Keratinocyte (primary cell): ENCODE results near the gene SUPT6H. TPM values are rescaled to one million over a fixed set of nuclear protein-coding genes. Genes with fewer than 3 reads are reported as not detected.

Source experiments
- DNase-seq: peaks from one replicate; pipeline ENCODE4 v3.0.0-alpha.2; 2011; ENCODE audit warnings: low read depth, missing footprints, low spot score
- FAIRE-seq: peaks from 2 replicates; lab custom pipeline; 2011; peaks lifted over from hg19 to GRCh38; lab: Jason Lieb, UNC
- H2AFZ ChIP-seq: 2 replicates; pipeline ENCODE4 v1.6.0; 2012; ENCODE audit warnings: low read length, control low read depth, inconsistent platforms; ENCODE audit not compliant: control insufficient read depth
- H3K27ac ChIP-seq: 2 replicates; pipeline ENCODE4 v1.5.1; 2011; ENCODE audit warnings: low read length; ENCODE audit not compliant: control insufficient read depth, insufficient read depth
- H3K27me3 ChIP-seq: 3 replicates; pipeline ENCODE4 v1.6.0; 2011; ENCODE audit warnings: low read length; ENCODE audit not compliant: control insufficient read depth, insufficient read depth; ENCODE audit errors: extremely low read depth
- H3K36me3 ChIP-seq, 2 experiments: 2 replicates in 1 of 2; 3 replicates in 1 of 2; pipeline ENCODE4 v1.5.1; 2011; ENCODE audit warnings: low read length in 2 of 2, mild to moderate bottlenecking in 1 of 2; ENCODE audit not compliant: control insufficient read depth in 2 of 2, insufficient read depth in 2 of 2; ENCODE audit errors: extremely low read depth in 1 of 2
- H3K4me1 ChIP-seq: 3 replicates; pipeline ENCODE4 v1.5.1; 2011; ENCODE audit warnings: low read length; ENCODE audit not compliant: control insufficient read depth, insufficient read depth; ENCODE audit errors: extremely low read depth
- H3K4me2 ChIP-seq: 3 replicates; pipeline ENCODE4 v1.6.0; 2011; ENCODE audit warnings: low read depth, low read length; ENCODE audit not compliant: control insufficient read depth, insufficient read depth; ENCODE audit errors: extremely low read depth
- H3K4me3 ChIP-seq, 3 experiments: fragments of 200-600 bp in 1 of 3; sonication (generic) in 1 of 3; 2 replicates in 2 of 3; 3 replicates in 1 of 3; pipeline ENCODE4 v1.5.1; 2011 to 2016; ENCODE audit warnings: low read length in 3 of 3, mild to moderate bottlenecking in 3 of 3, control low read depth in 2 of 3, inconsistent platforms in 1 of 3, low read depth in 1 of 3, mixed read lengths in 1 of 3, mixed run types in 1 of 3, moderate library complexity in 1 of 3; ENCODE audit not compliant: control insufficient read depth in 2 of 3, insufficient read depth in 2 of 3; ENCODE audit errors: extremely low read depth in 1 of 3
- H3K79me2 ChIP-seq: 2 replicates; pipeline ENCODE4 v1.6.0; 2012; ENCODE audit warnings: low read length; ENCODE audit not compliant: control insufficient read depth, insufficient read depth
- H3K9ac ChIP-seq: 3 replicates; pipeline ENCODE4 v1.6.0; 2011; ENCODE audit warnings: low read length; ENCODE audit not compliant: control insufficient read depth, insufficient read depth; ENCODE audit errors: extremely low read depth
- H3K9me1 ChIP-seq: 3 replicates; pipeline ENCODE4 v1.6.0; 2011; ENCODE audit warnings: low read length; ENCODE audit not compliant: control insufficient read depth, insufficient read depth; ENCODE audit errors: extremely low read depth
- H3K9me3 ChIP-seq: 2 replicates; pipeline ENCODE4 v1.5.1; 2012; ENCODE audit warnings: low read depth, low read length; ENCODE audit not compliant: control insufficient read depth
- H4K20me1 ChIP-seq: 3 replicates; pipeline ENCODE4 v1.6.0; 2011; ENCODE audit warnings: low read length; ENCODE audit not compliant: control insufficient read depth, insufficient read depth; ENCODE audit errors: extremely low read depth
- EZH2 ChIP-seq: IDR thresholded peaks from one replicate; pipeline ENCODE4 v1.6.1; 2012; ENCODE audit warnings: inconsistent platforms, mild to moderate bottlenecking, low read length, moderate library complexity
- dilution Hi-C: fragments of 300-500 bp; cut with MboI; formaldehyde crosslinking; loops from one replicate; pipeline ENCODE4 v1.7.0; 2020; ENCODE audit warnings: low sequenced_read_pairs; ENCODE audit not compliant: extremely low pct_ligation_motif_present
- polyA plus RNA-seq, 5 experiments: library from polyadenylated mRNA; depleted of rRNA in 3 of 5; stranded (reverse) in 3 of 5; stranded (forward) in 1 of 5; unstranded in 1 of 5; fragments of >200 nt; gene quantifications; 1 replicate in 1 of 5; 2 replicates in 3 of 5; 3 replicates in 1 of 5; pipeline versions ENCODE4 v1.2.1 to v1.2.3, GENCODE V29; 2011 to 2012; ENCODE audit warnings: missing spikeins in 2 of 5, low read depth in 1 of 5, low replicate concordance in 1 of 5
- TF ChIP-seq, protein P1 (sequence below), 3 experiments: IDR thresholded peaks in 1 of 3; conservative IDR thresholded peaks in 1 of 3; optimal IDR thresholded peaks in 1 of 3; 2 replicates in 2 of 3; 3 replicates in 1 of 3; pipeline versions ENCODE3 to v1.5.1; 2011; ENCODE audit warnings: low read length in 3 of 3, mild to moderate bottlenecking in 3 of 3, moderate library complexity in 2 of 3, control low read depth in 1 of 3, inconsistent platforms in 1 of 3; ENCODE audit not compliant: insufficient read depth in 2 of 3; ENCODE audit errors: extremely low read depth in 1 of 3

Gene SUPT6H
- polyA plus RNA-seq, 1 donor (not counting 4 experiments of a cell fraction or from before 2014, with no cell fraction given), result 32.1 TPM

GRCh38 chr17:28646039-28646754 lies 15.8 kb upstream of the SUPT6H start:
- dilution Hi-C loops, result no loop called here
- peak overlapping the region in 1 of 3 experiments; percentile 84 for H3K4me3 ChIP-seq
- TF ChIP-seq EZH2, result no peak
- TF ChIP-seq, protein P1, sequence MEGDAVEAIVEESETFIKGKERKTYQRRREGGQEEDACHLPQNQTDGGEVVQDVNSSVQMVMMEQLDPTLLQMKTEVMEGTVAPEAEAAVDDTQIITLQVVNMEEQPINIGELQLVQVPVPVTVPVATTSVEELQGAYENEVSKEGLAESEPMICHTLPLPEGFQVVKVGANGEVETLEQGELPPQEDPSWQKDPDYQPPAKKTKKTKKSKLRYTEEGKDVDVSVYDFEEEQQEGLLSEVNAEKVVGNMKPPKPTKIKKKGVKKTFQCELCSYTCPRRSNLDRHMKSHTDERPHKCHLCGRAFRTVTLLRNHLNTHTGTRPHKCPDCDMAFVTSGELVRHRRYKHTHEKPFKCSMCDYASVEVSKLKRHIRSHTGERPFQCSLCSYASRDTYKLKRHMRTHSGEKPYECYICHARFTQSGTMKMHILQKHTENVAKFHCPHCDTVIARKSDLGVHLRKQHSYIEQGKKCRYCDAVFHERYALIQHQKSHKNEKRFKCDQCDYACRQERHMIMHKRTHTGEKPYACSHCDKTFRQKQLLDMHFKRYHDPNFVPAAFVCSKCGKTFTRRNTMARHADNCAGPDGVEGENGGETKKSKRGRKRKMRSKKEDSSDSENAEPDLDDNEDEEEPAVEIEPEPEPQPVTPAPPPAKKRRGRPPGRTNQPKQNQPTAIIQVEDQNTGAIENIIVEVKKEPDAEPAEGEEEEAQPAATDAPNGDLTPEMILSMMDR (optimal IDR thresholded peaks at IDR 0.05 in 1 of 3, IDR thresholded peaks at IDR 0.05 in 1 of 3, conservative IDR thresholded peaks at IDR 0.05 in 1 of 3; ENCODE audit: extremely low read depth in 1 of 3, insufficient read depth in 2 of 3, low read length in 3 of 3), result no peak
- H3K9me1 ChIP-seq, result no peaks in the 10 kb centered on the region
- FAIRE-seq (no peak), DNase-seq (no peak)
- peak overlapping the region; percentile 32 for H2AFZ ChIP-seq
- peaks cover 19% of the 10 kb centered on the region for H3K79me2 ChIP-seq
- H3K9me3 ChIP-seq, result no peaks in the 10 kb centered on the region
- peak overlapping the region; percentile 92 for H3K4me2 ChIP-seq
- peak overlapping the region; percentile 89 for H3K27ac ChIP-seq
- no peaks in the 10 kb centered on the region for H3K27me3 ChIP-seq
- H3K36me3 ChIP-seq, result peaks cover 20 to 24% of the 10 kb centered on the region in 2 experiments
- no peaks in the 10 kb centered on the region for H4K20me1 ChIP-seq
- peaks cover 20% of the 10 kb centered on the region for H3K4me1 ChIP-seq
- peak overlapping the region; percentile 90 for H3K9ac ChIP-seq

- Histone ChIP-seq H4K20me1 (no peaks in the 10 kb centered on the region), H3K27me3 (no peaks in the 10 kb centered on the region), H3K27ac (no peak overlapping the region), H3K9me3 (no peaks in the 10 kb centered on the region), H3K9me1 (no peaks in the 10 kb centered on the region), H2AFZ (no peak overlapping the region), H3K4me1 (peaks cover 16% of the 10 kb centered on the region), H3K9ac (no peak overlapping the region), H3K4me2 (no peak overlapping the region), H3K4me3 (no peak overlapping the region), H3K36me3 (peaks cover 8 to 11% of the 10 kb centered on the region in 2 experiments), H3K79me2 (peaks cover 11% of the 10 kb centered on the region)
- FAIRE-seq, result no peak
- dilution Hi-C loops, result no loop called here
- DNase-seq, result no peak
- TF ChIP-seq, protein P1 (optimal IDR thresholded peaks at IDR 0.05 in 1 of 3, IDR thresholded peaks at IDR 0.05 in 1 of 3, conservative IDR thresholded peaks at IDR 0.05 in 1 of 3; ENCODE audit: extremely low read depth in 1 of 3, insufficient read depth in 2 of 3, low read length in 3 of 3), result no peak
- TF ChIP-seq EZH2, result no peak
Measured at GRCh38 chr17:28648698-28649097, 13.3 kb upstream of the SUPT6H start.
